SJCRH30 (cell line): ENCODE data around the gene ACACB. TPM values are rescaled to one million over a fixed set of nuclear protein-coding genes. Genes with fewer than 3 reads are reported as not detected.

ENCODE experiments used
- DNase-seq, 2 experiments: peaks; one replicate each; pipeline ENCODE4 v3.0.0-alpha.2; 2015 to 2020
- H3K27ac ChIP-seq: fragments of 250-450 bp; sonication (Bioruptor Pico); 2 replicates; pipeline ENCODE4 v1.5.1; 2020; ENCODE audit warnings: mild to moderate bottlenecking, moderate library complexity
- H3K27me3 ChIP-seq: fragments of 250-450 bp; sonication (Bioruptor Pico); 2 replicates; pipeline ENCODE4 v1.5.1; 2020; ENCODE audit warnings: mild to moderate bottlenecking, moderate library complexity
- H3K36me3 ChIP-seq: fragments of 250-450 bp; sonication (Bioruptor Pico); 2 replicates; pipeline ENCODE4 v1.5.1; 2020; ENCODE audit warnings: mild to moderate bottlenecking, moderate library complexity
- H3K4me1 ChIP-seq: fragments of 250-450 bp; sonication (Bioruptor Pico); 2 replicates; pipeline ENCODE4 v1.5.1; 2020; ENCODE audit warnings: mild to moderate bottlenecking, moderate library complexity
- H3K4me3 ChIP-seq: fragments of 250-450 bp; sonication (Bioruptor Pico); 2 replicates; pipeline ENCODE4 v1.5.1; 2020; ENCODE audit warnings: mild to moderate bottlenecking, moderate library complexity
- H3K9me3 ChIP-seq: fragments of 250-450 bp; sonication (Bioruptor Pico); replicated peaks from 2 replicates; pipeline ENCODE4 v1.5.1; 2020; ENCODE audit warnings: mild to moderate bottlenecking, moderate library complexity
- total RNA-seq: library from RNA; depleted of rRNA; stranded (reverse); fragments of >200 nt; shearing (Covaris generic); gene quantifications from 2 replicates; pipeline ENCODE4 v1.2.3, GENCODE V29; 2014

ACACB gene
- total RNA-seq, 1 experiment from 2014 or later, result 3.3 TPM

- no peak for DNase-seq
Measured at GRCh38 chr12:109098183-109098604, 18.2 kb upstream of the ACACB start.

GRCh38 chr12:109098651-109099050 lies 17.7 kb upstream of the ACACB start:
- Histone ChIP-seq H3K4me3 (peak overlapping the region; percentile 91), H3K27me3 (no peaks in the 10 kb centered on the region), H3K9me3 (no peaks in the 10 kb centered on the region), H3K27ac (peak overlapping the region; percentile 97), H3K4me1 (no peaks in the 10 kb centered on the region), H3K36me3 (peaks cover 41% of the 10 kb centered on the region)
- DNase-seq, result no peak

More at GRCh38 chr12:109098183-109098604, 18.2 kb upstream of the ACACB start:
- H3K27ac ChIP-seq, result peak overlapping the region; percentile 97
- H3K36me3 ChIP-seq, result peaks cover 38% of the 10 kb centered on the region
- no peaks in the 10 kb centered on the region for H3K4me1 ChIP-seq
- no peaks in the 10 kb centered on the region for H3K9me3 ChIP-seq
- peak overlapping the region; percentile 91 for H3K4me3 ChIP-seq
- no peaks in the 10 kb centered on the region for H3K27me3 ChIP-seq

- Histone ChIP-seq H3K9me3 (no peaks in the 10 kb centered on the region), H3K4me3 (no peak overlapping the region)
- no peak for DNase-seq
Measured at GRCh38 chr12:109099431-109100020, 16.9 kb upstream of the ACACB start.

GRCh38 chr12:109100741-109101140 lies 15.6 kb upstream of the ACACB start:
- DNase-seq, result no peak
- no peaks in the 10 kb centered on the region for H3K27me3 ChIP-seq
- no peak overlapping the region for H3K4me3 ChIP-seq
- H3K36me3 ChIP-seq, result peaks cover 60% of the 10 kb centered on the region
- no peak overlapping the region for H3K27ac ChIP-seq
- H3K4me1 ChIP-seq, result no peaks in the 10 kb centered on the region
- H3K9me3 ChIP-seq, result no peaks in the 10 kb centered on the region

More at GRCh38 chr12:109099431-109100020, 16.9 kb upstream of the ACACB start:
- Histone ChIP-seq H3K36me3 (peaks cover 47% of the 10 kb centered on the region), H3K27me3 (no peaks in the 10 kb centered on the region), H3K27ac (no peak overlapping the region), H3K4me1 (no peaks in the 10 kb centered on the region)

- H3K9me3 ChIP-seq, result no peaks in the 10 kb centered on the region
- no peak overlapping the region for H3K4me3 ChIP-seq
- H3K4me1 ChIP-seq, result no peaks in the 10 kb centered on the region
- no peaks in the 10 kb centered on the region for H3K27me3 ChIP-seq
- H3K27ac ChIP-seq, result no peak overlapping the region
- H3K36me3 ChIP-seq, result peaks cover 66% of the 10 kb centered on the region
- no peak for DNase-seq
Measured at GRCh38 chr12:109102491-109102890, 13.9 kb upstream of the ACACB start.

GRCh38 chr12:109105176-109105575 lies 11.2 kb upstream of the ACACB start:
- Histone ChIP-seq H3K9me3 (no peaks in the 10 kb centered on the region), H3K36me3 (peaks cover 63% of the 10 kb centered on the region), H3K4me3 (no peak overlapping the region), H3K4me1 (no peaks in the 10 kb centered on the region), H3K27ac (no peak overlapping the region), H3K27me3 (no peaks in the 10 kb centered on the region)
- DNase-seq, result no peak

GRCh38 chr12:109109746-109110350 lies 6.5 kb upstream of the ACACB start:
- Histone ChIP-seq H3K9me3 (no peaks in the 10 kb centered on the region), H3K27ac (no peak overlapping the region), H3K4me1 (no peaks in the 10 kb centered on the region), H3K36me3 (peaks cover 40% of the 10 kb centered on the region), H3K27me3 (no peaks in the 10 kb centered on the region), H3K4me3 (no peak overlapping the region)
- DNase-seq, result no peak

GRCh38 chr12:109110988-109111495 lies 5.3 kb upstream of the ACACB start:
- no peak for DNase-seq
- Histone ChIP-seq H3K9me3 (no peaks in the 10 kb centered on the region), H3K36me3 (peaks cover 31% of the 10 kb centered on the region), H3K27me3 (no peaks in the 10 kb centered on the region), H3K4me3 (no peak overlapping the region), H3K4me1 (0 out of 2 replicates have a peak, but pooled peaks cover 2% of the 10 kb centered on the region), H3K27ac (no peak overlapping the region)

- Histone ChIP-seq H3K9me3 (no peaks in the 10 kb centered on the region), H3K36me3 (peaks cover 21% of the 10 kb centered on the region), H3K27me3 (no peaks in the 10 kb centered on the region), H3K27ac (no peak overlapping the region), H3K4me3 (no peak overlapping the region), H3K4me1 (peaks cover 7% of the 10 kb centered on the region; the same call in 1 of the 2 replicates)
- no peak for DNase-seq
Measured at GRCh38 chr12:109112720-109113465, 3.5 kb upstream of the ACACB start.

GRCh38 chr12:109113661-109114321 lies 2.6 kb upstream of the ACACB start:
- H3K4me1 ChIP-seq, result peaks cover 7% of the 10 kb centered on the region; the same call in 1 of the 2 replicates

GRCh38 chr12:109114644-109115043 lies 1.7 kb upstream of the ACACB start:
- Histone ChIP-seq H3K9me3 (no peaks in the 10 kb centered on the region), H3K27ac (no peak overlapping the region), H3K4me1 (peaks cover 7% of the 10 kb centered on the region; the same call in 1 of the 2 replicates), H3K36me3 (peaks cover 18% of the 10 kb centered on the region), H3K4me3 (no peak overlapping the region), H3K27me3 (no peaks in the 10 kb centered on the region)
- no peak for DNase-seq

More at GRCh38 chr12:109113661-109114321, 2.6 kb upstream of the ACACB start:
- Histone ChIP-seq H3K36me3 (peaks cover 18% of the 10 kb centered on the region), H3K4me3 (no peak overlapping the region), H3K27ac (no peak overlapping the region), H3K9me3 (no peaks in the 10 kb centered on the region), H3K27me3 (no peaks in the 10 kb centered on the region)
- no peak for DNase-seq

- no peak for DNase-seq
- H3K4me3 ChIP-seq, result no peak overlapping the region
- H3K4me1 ChIP-seq, result peaks cover 7% of the 10 kb centered on the region; the same call in 1 of the 2 replicates
- H3K36me3 ChIP-seq, result peaks cover 11% of the 10 kb centered on the region
- no peak overlapping the region for H3K27ac ChIP-seq
- H3K9me3 ChIP-seq, result no peaks in the 10 kb centered on the region
- no peaks in the 10 kb centered on the region for H3K27me3 ChIP-seq
Measured at GRCh38 chr12:109115404-109115757, 1.0 kb upstream of the ACACB start.

GRCh38 chr12:109116611-109116949 lies 193 bp downstream of the ACACB start:
- Histone ChIP-seq H3K4me1 (peaks cover 7% of the 10 kb centered on the region; the same call in 1 of the 2 replicates), H3K27me3 (no peaks in the 10 kb centered on the region), H3K4me3 (no peak overlapping the region), H3K36me3 (peaks cover 5% of the 10 kb centered on the region; the same call in 1 of the 2 replicates), H3K27ac (peak overlapping the region; percentile 8; the same call in 1 of the 2 replicates), H3K9me3 (no peaks in the 10 kb centered on the region)
- no peak for DNase-seq

- H3K27ac ChIP-seq, result no peak overlapping the region
Measured at GRCh38 chr12:109120095-109120494, 3.7 kb downstream of the ACACB start.

More at GRCh38 chr12:109120095-109120494, 3.7 kb downstream of the ACACB start:
- DNase-seq, result no peak
- Histone ChIP-seq H3K4me1 (peaks cover 7% of the 10 kb centered on the region; the same call in 1 of the 2 replicates), H3K36me3 (no peaks in the 10 kb centered on the region), H3K4me3 (no peak overlapping the region), H3K9me3 (no peaks in the 10 kb centered on the region), H3K27me3 (no peaks in the 10 kb centered on the region)
